ENCODE data around the gene WARS2.

Gene WARS2

GRCh38 chr1:119102051-119102450 is 38.4 kb downstream of the WARS2 start:
- no peak for DNase-seq (ENCODE audit: low read depth)
- no peak overlapping the region for H3K4me3 ChIP-seq (ENCODE audit: low read length)
- TF ChIP-seq CTCF (conservative IDR thresholded peaks at IDR 0.05; ENCODE audit: low read depth, low read length): no peak

GRCh38 chr1:119101563-119101962 is 38.9 kb downstream of the WARS2 start:
- no peak overlapping the region for H3K4me3 ChIP-seq (ENCODE audit: low read length)
- no peak for TF ChIP-seq CTCF (conservative IDR thresholded peaks at IDR 0.05; ENCODE audit: low read depth, low read length)
- DNase-seq (ENCODE audit: low read depth): no peak

- no peak for TF ChIP-seq CTCF (conservative IDR thresholded peaks at IDR 0.05; ENCODE audit: low read depth, low read length)
- no peak overlapping the region for H3K4me3 ChIP-seq (ENCODE audit: low read length)
- no peak for DNase-seq (ENCODE audit: low read depth)
Measured at GRCh38 chr1:119099775-119100174, 40.7 kb downstream of the WARS2 start.

- no peak overlapping the region for H3K4me3 ChIP-seq (ENCODE audit: low read length)
- no peak for DNase-seq (ENCODE audit: low read depth)
- no peak for TF ChIP-seq CTCF (conservative IDR thresholded peaks at IDR 0.05; ENCODE audit: low read depth, low read length)
Measured at GRCh38 chr1:119097380-119097779, 43.1 kb downstream of the WARS2 start.

GRCh38 chr1:119093721-119094120 is 46.7 kb downstream of the WARS2 start:
- no peak for TF ChIP-seq CTCF (conservative IDR thresholded peaks at IDR 0.05; ENCODE audit: low read depth, low read length)
- H3K4me3 ChIP-seq (ENCODE audit: low read length): no peak overlapping the region
- no peak for DNase-seq (ENCODE audit: low read depth)

- no peak for DNase-seq (ENCODE audit: low read depth)
- H3K4me3 ChIP-seq (ENCODE audit: low read length): no peak overlapping the region
- TF ChIP-seq CTCF (conservative IDR thresholded peaks at IDR 0.05; ENCODE audit: low read depth, low read length): no peak
Measured at GRCh38 chr1:119091618-119092017, 48.8 kb downstream of the WARS2 start.

- TF ChIP-seq CTCF (conservative IDR thresholded peaks at IDR 0.05; ENCODE audit: low read depth, low read length): no peak
- no peak for DNase-seq (ENCODE audit: low read depth)
- no peak overlapping the region for H3K4me3 ChIP-seq (ENCODE audit: low read length)
Measured at GRCh38 chr1:119090250-119090649, 50.2 kb downstream of the WARS2 start.

Data from retinal pigment epithelial cell (primary cell).